A673 (cell line): ENCODE results near the gene GIMAP5.

Experiments
- EZH2 ChIP-seq: fragments of 200-600 bp; sonication (generic); IDR thresholded peaks from 2 replicates; pipeline ENCODE4 v1.6.1; 2017; ENCODE audit warnings: borderline replicate concordance, low read depth, mild to moderate bottlenecking, mixed read lengths, antibody characterized with exemption, low read length; ENCODE audit not compliant: poor library complexity, severe bottlenecking
- TF ChIP-seq, protein P1 (sequence below): fragments of 300-800, 200-600 bp; sonication (generic); conservative IDR thresholded peaks from 2 replicates; pipeline ENCODE4 v1.5.1; 2017; ENCODE audit warnings: low read depth, mild to moderate bottlenecking, antibody characterized with exemption, low read length, moderate library complexity, mixed read lengths

GRCh38 chr7:150738092-150738491 is 874 bp downstream of the GIMAP5 start:
- TF ChIP-seq, protein P1, sequence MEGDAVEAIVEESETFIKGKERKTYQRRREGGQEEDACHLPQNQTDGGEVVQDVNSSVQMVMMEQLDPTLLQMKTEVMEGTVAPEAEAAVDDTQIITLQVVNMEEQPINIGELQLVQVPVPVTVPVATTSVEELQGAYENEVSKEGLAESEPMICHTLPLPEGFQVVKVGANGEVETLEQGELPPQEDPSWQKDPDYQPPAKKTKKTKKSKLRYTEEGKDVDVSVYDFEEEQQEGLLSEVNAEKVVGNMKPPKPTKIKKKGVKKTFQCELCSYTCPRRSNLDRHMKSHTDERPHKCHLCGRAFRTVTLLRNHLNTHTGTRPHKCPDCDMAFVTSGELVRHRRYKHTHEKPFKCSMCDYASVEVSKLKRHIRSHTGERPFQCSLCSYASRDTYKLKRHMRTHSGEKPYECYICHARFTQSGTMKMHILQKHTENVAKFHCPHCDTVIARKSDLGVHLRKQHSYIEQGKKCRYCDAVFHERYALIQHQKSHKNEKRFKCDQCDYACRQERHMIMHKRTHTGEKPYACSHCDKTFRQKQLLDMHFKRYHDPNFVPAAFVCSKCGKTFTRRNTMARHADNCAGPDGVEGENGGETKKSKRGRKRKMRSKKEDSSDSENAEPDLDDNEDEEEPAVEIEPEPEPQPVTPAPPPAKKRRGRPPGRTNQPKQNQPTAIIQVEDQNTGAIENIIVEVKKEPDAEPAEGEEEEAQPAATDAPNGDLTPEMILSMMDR: no peak
- no peak for TF ChIP-seq EZH2
